IMR-90 (cell line): ENCODE data around the gene LEKR1. TPM values are rescaled to one million over a fixed set of nuclear protein-coding genes. Genes with fewer than 3 reads are reported as not detected.

Experiments used
- ATAC-seq: fragments of 200-7000 bp; cut with Tn5 transposase; 2 replicates; pipeline ENCODE4 v1.9.1; 2020; ENCODE audit warnings: low read depth, mild to moderate bottlenecking, moderate library complexity
- BruUV-seq: library from RNA; stranded (reverse); fragments of 400-500 nt; replicated peaks from 2 replicates; lab custom pipeline; 2021; lab: Mats Ljungman, UMichigan
- CTCF ChIA-PET: fragments of 300-600 bp; formaldehyde crosslinking; extraction: SDS; loops from one replicate; lab custom pipeline; 2021; ENCODE audit warnings: antibody characterized with exemption; lab: Yijun Ruan, JAX
- POLR2A ChIA-PET: fragments of 300-600 bp; sonication (Branson Sonifier 250); formaldehyde crosslinking; loops from one replicate; lab custom pipeline; 2022; ENCODE audit warnings: antibody characterized with exemption; ENCODE audit not compliant: unreplicated experiment; lab: Charles Lee
- DNase-seq: peaks from one replicate; pipeline ENCODE4 v3.0.0; 2013
- H2AFZ ChIP-seq: replicated peaks from 2 replicates; pipeline ENCODE3; 2013; ENCODE audit warnings: low read length, mild to moderate bottlenecking; ENCODE audit not compliant: poor library complexity
- H2AK5ac ChIP-seq: 2 replicates; pipeline ENCODE4 v1.6.1; 2013; ENCODE audit warnings: low read depth, low read length, inconsistent platforms
- H2AK9ac ChIP-seq: replicated peaks from 2 replicates; pipeline ENCODE3; 2013; ENCODE audit warnings: mild to moderate bottlenecking, low read depth, low read length, moderate library complexity; ENCODE audit not compliant: poor library complexity
- H2BK120ac ChIP-seq: 2 replicates; pipeline ENCODE4 v1.6.1; 2013; ENCODE audit warnings: low read depth, low read length, inconsistent platforms
- H2BK15ac ChIP-seq: 3 replicates; pipeline ENCODE4 v1.6.1; 2013; ENCODE audit warnings: low read depth, low read length, inconsistent platforms
- H2BK20ac ChIP-seq: 2 replicates; pipeline ENCODE4 v1.6.1; 2013; ENCODE audit warnings: low read depth, mild to moderate bottlenecking, inconsistent platforms, low read length, moderate library complexity
- H2BK5ac ChIP-seq: 2 replicates; pipeline ENCODE4 v1.6.1; 2013; ENCODE audit warnings: mild to moderate bottlenecking, low read depth, low read length, inconsistent platforms; ENCODE audit not compliant: poor library complexity, severe bottlenecking
- H3K14ac ChIP-seq: replicated peaks from 2 replicates; pipeline ENCODE4 v1.6.1; 2013; ENCODE audit warnings: low read depth, low read length, inconsistent platforms
- H3K18ac ChIP-seq: 2 replicates; pipeline ENCODE4 v1.6.1; 2013; ENCODE audit warnings: low read depth, low read length, control low read depth
- H3K23ac ChIP-seq: 2 replicates; pipeline ENCODE4 v1.6.1; 2013; ENCODE audit warnings: low read depth, low read length, inconsistent platforms
- H3K27ac ChIP-seq: 2 replicates; pipeline ENCODE4 v1.5.1; 2013; ENCODE audit warnings: mild to moderate bottlenecking, control low read depth, low read length; ENCODE audit not compliant: insufficient read depth
- H3K27me3 ChIP-seq: 2 replicates; pipeline ENCODE4 v1.6.1; 2013; ENCODE audit warnings: low read length; ENCODE audit not compliant: control insufficient read depth, insufficient read depth
- H3K36me3 ChIP-seq: 2 replicates; pipeline ENCODE4 v1.6.1; 2013; ENCODE audit warnings: low read length, mixed read lengths; ENCODE audit not compliant: control insufficient read depth, insufficient read depth
- H3K4ac ChIP-seq: 2 replicates; pipeline ENCODE4 v1.6.1; 2013; ENCODE audit warnings: low read depth, low read length, inconsistent platforms
- H3K4me1 ChIP-seq: 2 replicates; pipeline ENCODE4 v1.6.1; 2013; ENCODE audit warnings: low read length, mixed read lengths; ENCODE audit not compliant: control insufficient read depth, insufficient read depth
- H3K4me2 ChIP-seq: 2 replicates; pipeline ENCODE4 v1.6.1; 2013; ENCODE audit warnings: low read depth, mild to moderate bottlenecking, control low read depth, low read length, moderate library complexity
- H3K4me3 ChIP-seq: 2 replicates; pipeline ENCODE4 v1.5.1; 2013; ENCODE audit warnings: low read depth, mild to moderate bottlenecking, control low read depth, low read length, moderate library complexity; ENCODE audit not compliant: insufficient read depth
- H3K56ac ChIP-seq: 2 replicates; pipeline ENCODE4 v1.6.1; 2013; ENCODE audit warnings: low read length, inconsistent platforms; ENCODE audit not compliant: insufficient read depth; ENCODE audit errors: extremely low read depth
- H3K79me1 ChIP-seq, 2 experiments: 2 replicates each; pipeline ENCODE4 v1.6.1; 2013; ENCODE audit warnings: low read length in 2 of 2, inconsistent platforms in 1 of 2, low read depth in 1 of 2
- H3K9ac ChIP-seq: 2 replicates; pipeline ENCODE4 v1.6.1; 2013; ENCODE audit warnings: low read depth, low read length, control low read depth
- H3K9me1 ChIP-seq: 2 replicates; pipeline ENCODE4 v1.6.1; 2013; ENCODE audit warnings: low read length, inconsistent platforms; ENCODE audit not compliant: insufficient read depth
- H3K9me3 ChIP-seq: 2 replicates; pipeline ENCODE4 v1.6.1; 2013; ENCODE audit warnings: low read length; ENCODE audit not compliant: control insufficient read depth, insufficient read depth
- H4K20me1 ChIP-seq: 2 replicates; pipeline ENCODE4 v1.6.1; 2013; ENCODE audit warnings: low read length, inconsistent platforms; ENCODE audit not compliant: insufficient read depth
- H4K5ac ChIP-seq: 2 replicates; pipeline ENCODE4 v1.6.1; 2013; ENCODE audit warnings: mild to moderate bottlenecking, low read depth, low read length, control low read depth
- H4K8ac ChIP-seq, 2 experiments: 2 replicates each; pipeline ENCODE4 v1.6.1; 2013; ENCODE audit warnings: low read depth in 2 of 2, low read length in 2 of 2, control low read depth in 1 of 2, inconsistent platforms in 1 of 2
- H4K91ac ChIP-seq: 2 replicates; pipeline ENCODE4 v1.6.1; 2013; ENCODE audit warnings: low read depth, low read length, inconsistent platforms; ENCODE audit not compliant: insufficient read depth
- CEBPB ChIP-seq: IDR thresholded peaks from 2 replicates; pipeline ENCODE4 v1.6.1; 2012; ENCODE audit warnings: low read depth, low read length, improper control_type of control experiment
- CHD1 ChIP-seq: IDR thresholded peaks from 2 replicates; pipeline ENCODE4 v1.6.1; 2012; ENCODE audit warnings: low read depth, low read length, improper control_type of control experiment
- CTCF ChIP-seq: conservative IDR thresholded peaks from 2 replicates; pipeline ENCODE4 v1.5.1; 2012; ENCODE audit warnings: mild to moderate bottlenecking, low read depth, low read length, improper control_type of control experiment
- FOS ChIP-seq: fragments of 150-350 bp; IDR thresholded peaks from 2 replicates; pipeline ENCODE4 v1.6.1; 2016; ENCODE audit warnings: low read depth, low read length
- MAZ ChIP-seq: IDR thresholded peaks from 2 replicates; pipeline ENCODE4 v1.6.1; 2012; ENCODE audit warnings: low read depth, mild to moderate bottlenecking, low read length, improper control_type of control experiment, moderate library complexity, borderline replicate concordance
- RAD21 ChIP-seq: IDR thresholded peaks from 2 replicates; pipeline ENCODE4 v1.6.1; 2012; ENCODE audit warnings: low read length, improper control_type of control experiment
- WGBS, 2 experiments: methylation state at CpG; one replicate each; pipeline versions ENCODE4 v1.1.5 to v1.1.7; 2013; ENCODE audit warnings: missing lambda C conversion rate in 2 of 2; ENCODE audit not compliant: insufficient read length in 1 of 2; ENCODE audit errors: extremely low coverage in 2 of 2; 5-methylcytosine and 5-hydroxymethylcytosine counted together
- dilution Hi-C: fragments of 300-500 bp; cut with HindIII; formaldehyde crosslinking; loops from one replicate; pipeline ENCODE4 v1.14.3; 2018; ENCODE audit warnings: low sequenced_read_pairs; ENCODE audit not compliant: unreplicated experiment
- in situ Hi-C: fragments of 300-500 bp; cut with MboI; formaldehyde crosslinking; loops from 3 replicates; pipeline ENCODE4 v1.14.3; 2019; ENCODE audit warnings: low sequenced_read_pairs, inconsistent platforms, mixed read lengths
- intact Hi-C: fragments of 100-400 bp; cut with micrococcal nuclease; formaldehyde crosslinking; loops from 2 replicates; pipeline ENCODE4 v1.10.0; 2022
- polyA plus RNA-seq, 3 experiments: library from polyadenylated mRNA; depleted of rRNA; stranded (reverse); fragments of >200 nt; gene quantifications; 2 replicates each; pipeline ENCODE4 v1.2.3, GENCODE V29; 2012; ENCODE audit warnings: low replicate concordance in 1 of 3
- total RNA-seq: library from RNA; depleted of rRNA; stranded (reverse); fragments of >200 nt; gene quantifications from 2 replicates; pipeline ENCODE4 v1.2.3, GENCODE V29; 2012

LEKR1 gene
- total and polyA plus RNA-seq, 2 of the 4 experiments (the other 2 are of a cell fraction): 0.19 to 0.36 TPM

GRCh38 chr3:156838035-156838434 lies 11.9 kb downstream of the LEKR1 start:
- no CpG with 5 or more reads among the region's 3 CpGs for WGBS, 2 experiments
- peaks cover 4% of the 10 kb centered on the region; the same call in 1 of the 2 replicates for H3K4me1 ChIP-seq
- no TSS peak for BruUV-seq
- no peak overlapping the region for H3K23ac ChIP-seq
- H4K91ac ChIP-seq: no peak overlapping the region
- ChIA-PET CTCF (no interaction called here), POLR2A (no interaction called here)
- H2AK9ac ChIP-seq: no peak overlapping the region
- H4K5ac ChIP-seq: no peak overlapping the region
- DNase-seq (no peak), ATAC-seq (no peak)
- no peak overlapping the region for H3K18ac ChIP-seq
- no peaks in the 10 kb centered on the region for H3K9me3 ChIP-seq
- no peak overlapping the region for H2AK5ac ChIP-seq
- intact Hi-C loops (no loop called here), in situ Hi-C loops (loop anchor here (25.0 kb wide), 1 partner anchor 301 kb away; no protein-coding TSS in a partner anchor), dilution Hi-C loops (no loop called here)
- H3K14ac ChIP-seq: no peak overlapping the region
- no peaks in the 10 kb centered on the region for H3K79me1 ChIP-seq
- H3K9me1 ChIP-seq: no peaks in the 10 kb centered on the region
- H3K27me3 ChIP-seq: no peaks in the 10 kb centered on the region
- no peak overlapping the region for H2BK120ac ChIP-seq
- no peak overlapping the region for H3K4me2 ChIP-seq
- no peak overlapping the region for H3K4me3 ChIP-seq
- H4K8ac ChIP-seq: no peak overlapping the region
- H3K4ac ChIP-seq: no peak overlapping the region
- H3K36me3 ChIP-seq: no peaks in the 10 kb centered on the region
- no peak overlapping the region for H2AFZ ChIP-seq
- no peak overlapping the region for H2BK15ac ChIP-seq
- no peak overlapping the region for H2BK20ac ChIP-seq
- TF ChIP-seq MAZ: no peak
- no peak for TF ChIP-seq CEBPB
- TF ChIP-seq FOS: no peak
- TF ChIP-seq RAD21: no peak
- TF ChIP-seq CHD1: no peak
- no peak for TF ChIP-seq CTCF
- H3K27ac ChIP-seq: no peak overlapping the region
- H2BK5ac ChIP-seq: no peak overlapping the region
- no peaks in the 10 kb centered on the region for H4K20me1 ChIP-seq
- H3K56ac ChIP-seq: no peak overlapping the region
- H3K9ac ChIP-seq: no peak overlapping the region
